ENCODE data around the gene HNRNPLL. TPM values are rescaled to one million over a fixed set of nuclear protein-coding genes. Genes with fewer than 3 reads are reported as not detected.

HNRNPLL gene
- total RNA-seq, 3 donors from 2014 or later (not counting 1 experiment from before 2014, with no cell fraction given): 7.3 to 18.4 (median 8.8) TPM

DNA sequence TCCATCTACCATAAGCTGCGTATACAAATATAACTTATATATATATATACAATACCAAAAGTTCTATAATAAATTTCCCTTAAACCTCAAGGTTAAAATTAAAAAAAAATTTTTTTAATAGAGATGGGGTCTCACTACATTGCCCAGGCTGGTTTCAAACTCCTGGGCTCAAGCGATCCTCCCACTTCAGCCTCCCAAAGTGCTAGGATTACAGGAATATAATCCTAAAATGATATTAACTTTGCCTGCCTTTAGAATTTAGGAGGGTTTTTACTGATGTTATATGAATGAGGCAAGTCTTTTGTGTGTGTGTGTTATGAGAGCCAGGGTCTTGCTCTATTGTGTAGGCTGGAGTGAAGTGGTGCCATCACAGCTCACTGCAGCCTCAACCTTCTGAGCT lies 49.2 kb downstream of the HNRNPLL start:
- intact Hi-C loops (cut with micrococcal nuclease): no loop called here

DNA sequence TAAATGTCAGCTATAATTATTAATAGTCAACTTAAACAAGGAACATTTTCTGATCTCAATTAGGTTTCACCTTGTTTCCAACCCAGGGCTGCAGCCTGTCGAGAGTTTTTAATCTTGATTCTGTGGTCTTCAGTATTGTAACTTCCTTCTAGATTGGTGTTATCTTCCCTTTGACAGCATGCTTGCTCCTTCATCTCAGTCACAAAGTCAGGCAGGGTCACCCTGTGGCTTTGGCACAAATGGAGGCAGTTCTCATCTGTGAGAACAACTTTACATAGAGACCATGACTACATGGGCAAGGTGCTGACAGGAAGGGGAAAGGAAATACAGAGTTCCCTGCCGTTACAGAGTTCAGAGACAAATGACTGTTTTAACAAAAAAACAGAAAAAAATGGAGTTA lies 50.5 kb downstream of the HNRNPLL start:
- Histone ChIP-seq H3K36me3 (ENCODE audit: control insufficient read depth, insufficient read depth, low read length) (no peaks in the 10 kb centered on the region), H3K4me1 (ENCODE audit: control insufficient read depth, insufficient read depth, low read length) (no peaks in the 10 kb centered on the region), H3K27me3 (ENCODE audit: control insufficient read depth, insufficient read depth, low read length) (no peaks in the 10 kb centered on the region), H3K27ac (ENCODE audit: low read length) (no peak overlapping the region), H3K9me3 (ENCODE audit: control insufficient read depth, insufficient read depth, low read length) (no peaks in the 10 kb centered on the region), H3K4me3 (ENCODE audit: low read length) (no peak overlapping the region)
- H3K36me3 Mint-ChIP-seq: no peaks in the 10 kb centered on the region
- WGBS (ENCODE audit: insufficient coverage): 0% methylated on average over 2 of the region's 2 CpGs
- no peaks in the 10 kb centered on the region for H3K9me3 Mint-ChIP-seq
- H3K4me1 Mint-ChIP-seq: peaks cover 0 to 8% of the 10 kb centered on the region in 2 donors
- H3K27me3 Mint-ChIP-seq (ENCODE audit: low read depth in 2 of 2): peaks cover 4 to 27% of the 10 kb centered on the region in 2 donors
- TF ChIP-seq, protein P1, sequence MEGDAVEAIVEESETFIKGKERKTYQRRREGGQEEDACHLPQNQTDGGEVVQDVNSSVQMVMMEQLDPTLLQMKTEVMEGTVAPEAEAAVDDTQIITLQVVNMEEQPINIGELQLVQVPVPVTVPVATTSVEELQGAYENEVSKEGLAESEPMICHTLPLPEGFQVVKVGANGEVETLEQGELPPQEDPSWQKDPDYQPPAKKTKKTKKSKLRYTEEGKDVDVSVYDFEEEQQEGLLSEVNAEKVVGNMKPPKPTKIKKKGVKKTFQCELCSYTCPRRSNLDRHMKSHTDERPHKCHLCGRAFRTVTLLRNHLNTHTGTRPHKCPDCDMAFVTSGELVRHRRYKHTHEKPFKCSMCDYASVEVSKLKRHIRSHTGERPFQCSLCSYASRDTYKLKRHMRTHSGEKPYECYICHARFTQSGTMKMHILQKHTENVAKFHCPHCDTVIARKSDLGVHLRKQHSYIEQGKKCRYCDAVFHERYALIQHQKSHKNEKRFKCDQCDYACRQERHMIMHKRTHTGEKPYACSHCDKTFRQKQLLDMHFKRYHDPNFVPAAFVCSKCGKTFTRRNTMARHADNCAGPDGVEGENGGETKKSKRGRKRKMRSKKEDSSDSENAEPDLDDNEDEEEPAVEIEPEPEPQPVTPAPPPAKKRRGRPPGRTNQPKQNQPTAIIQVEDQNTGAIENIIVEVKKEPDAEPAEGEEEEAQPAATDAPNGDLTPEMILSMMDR (IDR thresholded peaks at IDR 0.05): no peak
- intact Hi-C loops (cut with micrococcal nuclease): no loop called here
- DNase-seq (no peak), ATAC-seq (peak in 1 of 3 donors; percentile 46)
- no peak overlapping the region for H3K27ac Mint-ChIP-seq
- no peak overlapping the region for H3K4me3 Mint-ChIP-seq

More for the DNA sequence above, 49.2 kb downstream of the HNRNPLL start:
- peaks cover 4 to 27% of the 10 kb centered on the region in 2 donors for H3K27me3 Mint-ChIP-seq (ENCODE audit: low read depth in 2 of 2)
- Histone ChIP-seq H3K27me3 (ENCODE audit: control insufficient read depth, insufficient read depth, low read length) (no peaks in the 10 kb centered on the region), H3K4me1 (ENCODE audit: control insufficient read depth, insufficient read depth, low read length) (no peaks in the 10 kb centered on the region), H3K27ac (ENCODE audit: low read length) (no peak overlapping the region), H3K4me3 (ENCODE audit: low read length) (no peak overlapping the region), H3K36me3 (ENCODE audit: control insufficient read depth, insufficient read depth, low read length) (no peaks in the 10 kb centered on the region), H3K9me3 (ENCODE audit: control insufficient read depth, insufficient read depth, low read length) (no peaks in the 10 kb centered on the region)
- DNase-seq: no peak
- H3K4me1 Mint-ChIP-seq: peaks cover 0 to 8% of the 10 kb centered on the region in 2 donors
- WGBS (ENCODE audit: insufficient coverage): no CpG with 5 or more reads among the region's 2 CpGs
- H3K36me3 Mint-ChIP-seq: no peaks in the 10 kb centered on the region
- TF ChIP-seq, protein P1 (IDR thresholded peaks at IDR 0.05): no peak
- no peak overlapping the region for H3K4me3 Mint-ChIP-seq
- no peak overlapping the region for H3K27ac Mint-ChIP-seq
- no peaks in the 10 kb centered on the region for H3K9me3 Mint-ChIP-seq
- no peak for ATAC-seq

DNA sequence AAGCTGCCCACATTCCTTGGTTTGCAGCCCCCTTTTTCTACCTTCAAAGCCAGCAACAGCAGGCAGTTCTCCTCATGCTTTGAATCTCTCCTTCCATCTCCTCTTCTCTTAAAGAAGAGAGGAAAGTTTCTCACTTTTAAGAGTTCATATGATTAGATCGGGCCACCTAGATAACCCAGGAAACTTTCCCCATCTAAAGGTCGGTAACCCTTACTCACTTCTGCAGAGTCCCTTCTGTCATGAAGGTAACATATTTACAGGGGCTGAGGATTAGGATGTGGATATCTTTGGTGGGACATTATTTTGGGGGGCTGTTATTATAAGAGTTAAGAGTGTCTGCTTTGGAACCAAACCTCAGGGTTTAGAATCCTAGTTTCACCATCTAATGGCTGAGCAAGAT lies 51.0 kb downstream of the HNRNPLL start:
- Mint-ChIP-seq H3K27ac (no peak overlapping the region), H3K36me3 (no peaks in the 10 kb centered on the region), H3K9me3 (no peaks in the 10 kb centered on the region), H3K4me1 (peaks cover 0 to 8% of the 10 kb centered on the region in 2 donors), H3K27me3 (ENCODE audit: low read depth in 2 of 2) (peaks cover 6 to 27% of the 10 kb centered on the region in 2 donors), H3K4me3 (no peak overlapping the region)
- no peaks in the 10 kb centered on the region for H3K4me1 ChIP-seq (ENCODE audit: control insufficient read depth, insufficient read depth, low read length)
- TF ChIP-seq, protein P1 (IDR thresholded peaks at IDR 0.05): no peak
- WGBS (ENCODE audit: insufficient coverage): no CpG with 5 or more reads among the region's 2 CpGs
- H3K9me3 ChIP-seq (ENCODE audit: control insufficient read depth, insufficient read depth, low read length): no peaks in the 10 kb centered on the region
- no peak for ATAC-seq
- no peak overlapping the region for H3K27ac ChIP-seq (ENCODE audit: low read length)
- DNase-seq: no peak
- no peaks in the 10 kb centered on the region for H3K36me3 ChIP-seq (ENCODE audit: control insufficient read depth, insufficient read depth, low read length)
- H3K4me3 ChIP-seq (ENCODE audit: low read length): no peak overlapping the region
- H3K27me3 ChIP-seq (ENCODE audit: control insufficient read depth, insufficient read depth, low read length): no peaks in the 10 kb centered on the region
- intact Hi-C loops (cut with micrococcal nuclease): no loop called here

DNA sequence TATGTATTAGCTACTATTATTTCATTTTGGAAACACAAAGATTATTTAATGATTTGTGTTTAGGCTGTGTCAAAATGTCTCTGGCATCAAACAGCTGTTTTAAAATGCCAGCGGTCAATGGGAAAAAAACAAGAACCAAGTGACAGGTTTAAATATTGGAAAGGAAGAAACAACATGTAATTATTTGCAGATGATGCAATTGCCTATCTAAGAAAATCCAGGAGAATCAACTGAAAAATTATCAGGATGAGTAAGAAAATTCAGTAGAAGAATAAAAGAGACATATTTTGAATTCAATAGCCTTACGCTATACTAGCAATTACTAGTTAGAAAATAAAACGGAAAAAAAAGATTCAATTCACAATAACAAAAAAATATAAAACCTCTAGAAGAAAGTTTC lies 51.6 kb downstream of the HNRNPLL start:
- ATAC-seq (no peak), DNase-seq (no peak)
- Histone ChIP-seq H3K27ac (ENCODE audit: low read length) (no peak overlapping the region), H3K27me3 (ENCODE audit: control insufficient read depth, insufficient read depth, low read length) (no peaks in the 10 kb centered on the region), H3K4me3 (ENCODE audit: low read length) (no peak overlapping the region), H3K9me3 (ENCODE audit: control insufficient read depth, insufficient read depth, low read length) (no peaks in the 10 kb centered on the region), H3K36me3 (ENCODE audit: control insufficient read depth, insufficient read depth, low read length) (no peaks in the 10 kb centered on the region), H3K4me1 (ENCODE audit: control insufficient read depth, insufficient read depth, low read length) (no peaks in the 10 kb centered on the region)
- Mint-ChIP-seq H3K36me3 (no peaks in the 10 kb centered on the region), H3K4me3 (no peak overlapping the region), H3K4me1 (peaks cover 0 to 8% of the 10 kb centered on the region in 2 donors), H3K27ac (no peak overlapping the region), H3K27me3 (ENCODE audit: low read depth in 2 of 2) (peaks cover 7 to 27% of the 10 kb centered on the region in 2 donors), H3K9me3 (no peaks in the 10 kb centered on the region)
- TF ChIP-seq, protein P1 (IDR thresholded peaks at IDR 0.05): no peak
- WGBS (ENCODE audit: insufficient coverage): 88% methylated on average over 2 of the region's 3 CpGs
- intact Hi-C loops (cut with micrococcal nuclease): no loop called here
